ENCODE data around the gene PMEL.

DNA sequence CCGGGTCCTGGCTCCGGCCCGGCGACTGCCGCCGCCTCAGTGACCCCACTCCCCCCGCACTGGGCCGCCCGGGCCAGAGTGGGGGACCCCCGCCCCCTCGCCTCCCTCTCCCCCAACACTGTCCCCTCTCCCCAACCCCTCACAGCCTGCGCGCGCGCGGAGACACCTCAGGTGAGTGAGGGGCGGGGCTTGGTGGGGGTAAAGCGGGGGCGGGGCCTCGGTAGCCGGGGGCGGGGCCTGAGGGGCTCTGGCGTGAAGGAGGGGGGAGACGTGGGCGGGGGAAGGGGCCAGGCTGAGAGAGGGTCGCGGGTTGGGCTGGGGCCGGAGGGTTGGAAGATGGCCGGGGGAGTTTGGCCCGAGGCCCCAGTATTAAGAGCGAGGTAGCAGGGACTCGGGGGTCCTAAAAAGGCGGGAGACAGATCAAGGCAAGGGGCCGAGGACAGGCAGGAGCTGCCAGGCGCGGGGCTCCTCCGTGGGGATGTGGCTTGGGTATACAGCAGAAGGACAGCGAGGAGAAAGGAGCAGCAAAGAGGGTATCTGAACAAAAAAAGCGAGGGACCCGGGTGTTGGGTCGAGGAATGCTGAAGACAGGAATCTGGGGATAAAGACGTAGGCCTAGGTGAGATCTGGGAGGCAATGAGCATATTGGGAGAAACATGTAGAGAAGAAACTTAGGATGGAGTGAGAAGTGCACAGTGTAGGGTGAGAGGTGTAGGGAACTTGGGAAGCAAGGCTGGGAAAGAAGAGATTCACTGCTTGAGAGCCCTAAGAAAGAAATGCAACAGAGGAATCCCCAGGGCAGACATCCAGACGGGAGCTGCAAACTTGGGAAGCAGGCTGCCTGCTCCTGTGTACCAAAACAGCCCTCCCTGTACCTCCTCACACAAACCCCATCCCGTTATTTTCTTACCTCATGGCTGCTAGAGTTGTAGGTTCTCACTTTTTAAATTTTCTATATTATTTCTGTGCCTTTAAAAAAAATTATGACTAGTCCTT, 42.0 kb upstream of the PMEL start:
- TF ChIP-seq, protein P1, sequence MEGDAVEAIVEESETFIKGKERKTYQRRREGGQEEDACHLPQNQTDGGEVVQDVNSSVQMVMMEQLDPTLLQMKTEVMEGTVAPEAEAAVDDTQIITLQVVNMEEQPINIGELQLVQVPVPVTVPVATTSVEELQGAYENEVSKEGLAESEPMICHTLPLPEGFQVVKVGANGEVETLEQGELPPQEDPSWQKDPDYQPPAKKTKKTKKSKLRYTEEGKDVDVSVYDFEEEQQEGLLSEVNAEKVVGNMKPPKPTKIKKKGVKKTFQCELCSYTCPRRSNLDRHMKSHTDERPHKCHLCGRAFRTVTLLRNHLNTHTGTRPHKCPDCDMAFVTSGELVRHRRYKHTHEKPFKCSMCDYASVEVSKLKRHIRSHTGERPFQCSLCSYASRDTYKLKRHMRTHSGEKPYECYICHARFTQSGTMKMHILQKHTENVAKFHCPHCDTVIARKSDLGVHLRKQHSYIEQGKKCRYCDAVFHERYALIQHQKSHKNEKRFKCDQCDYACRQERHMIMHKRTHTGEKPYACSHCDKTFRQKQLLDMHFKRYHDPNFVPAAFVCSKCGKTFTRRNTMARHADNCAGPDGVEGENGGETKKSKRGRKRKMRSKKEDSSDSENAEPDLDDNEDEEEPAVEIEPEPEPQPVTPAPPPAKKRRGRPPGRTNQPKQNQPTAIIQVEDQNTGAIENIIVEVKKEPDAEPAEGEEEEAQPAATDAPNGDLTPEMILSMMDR (conservative IDR thresholded peaks at IDR 0.05 in 1 of 2, IDR thresholded peaks at IDR 0.05 in 1 of 2; ENCODE audit: low read depth in 1 of 2, low read length in 2 of 2): no peak
- TF ChIP-seq EZH2 (IDR thresholded peaks at IDR 0.05; ENCODE audit: low read length, missing control alignments): no peak
